Esophagus squamous epithelium (tissue), 4 donors: ENCODE data around the gene LRP10.

Source experiments
- CTCF ChIP-seq, 6 experiments: fragments of 450-650 bp in 4 of 6; fragments of 200-600 bp in 2 of 6; sonication (generic) in 2 of 6; IDR thresholded peaks; one replicate each; pipeline ENCODE4 v1.5.1; 2016 to 2019; ENCODE audit warnings: antibody characterized with exemption in 6 of 6, mild to moderate bottlenecking in 4 of 6, moderate library complexity in 4 of 6
- POLR2A ChIP-seq, 4 donors: fragments of 450-650 bp; IDR thresholded peaks; one replicate each; pipeline ENCODE4 v1.6.1; 2017; ENCODE audit warnings: antibody characterized with exemption in 4 of 4, mild to moderate bottlenecking in 4 of 4, moderate library complexity in 3 of 4

- TF ChIP-seq CTCF (IDR thresholded peaks at IDR 0.05): no peak
- no peak for TF ChIP-seq POLR2A (IDR thresholded peaks at IDR 0.05)
Observed at GRCh38 chr14:22908601-22909000, 37.1 kb downstream of the LRP10 start.
